ENCODE data around the gene SMPD1.

DNA sequence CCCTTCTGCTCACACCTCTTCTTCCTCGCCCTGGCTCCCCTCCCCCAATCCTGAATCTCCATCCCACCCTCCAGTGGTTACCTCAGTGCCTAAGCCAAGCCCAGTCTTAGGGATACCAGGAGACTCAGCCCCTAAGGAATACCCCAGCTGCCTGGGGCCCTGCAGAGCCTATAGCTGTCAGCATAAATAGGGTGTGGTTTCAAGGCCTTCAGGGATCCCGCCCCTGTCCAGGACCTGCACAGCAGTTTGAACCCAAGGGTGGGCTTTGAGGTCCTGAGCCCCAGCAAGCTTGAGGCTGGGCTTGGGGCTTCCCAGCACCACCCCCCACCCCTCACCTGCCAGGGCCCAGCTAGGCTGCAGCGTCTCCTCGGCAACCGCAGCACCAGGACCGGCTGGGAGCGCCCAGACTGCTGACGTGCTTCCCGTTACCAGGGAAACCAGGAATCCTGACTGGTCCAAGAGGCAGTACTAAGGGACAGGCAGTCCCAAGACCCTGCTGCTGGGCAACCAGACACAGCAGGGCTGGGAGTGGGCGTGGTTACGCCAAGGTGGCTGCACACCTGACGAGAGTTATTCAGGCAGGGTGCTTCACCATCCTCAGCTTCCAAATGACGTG, 14.9 kb downstream of the SMPD1 start:
- TF ChIP-seq ZFX (IDR thresholded peaks at IDR 0.05; ENCODE audit: borderline replicate concordance) = no peak
- TF ChIP-seq, protein P1, sequence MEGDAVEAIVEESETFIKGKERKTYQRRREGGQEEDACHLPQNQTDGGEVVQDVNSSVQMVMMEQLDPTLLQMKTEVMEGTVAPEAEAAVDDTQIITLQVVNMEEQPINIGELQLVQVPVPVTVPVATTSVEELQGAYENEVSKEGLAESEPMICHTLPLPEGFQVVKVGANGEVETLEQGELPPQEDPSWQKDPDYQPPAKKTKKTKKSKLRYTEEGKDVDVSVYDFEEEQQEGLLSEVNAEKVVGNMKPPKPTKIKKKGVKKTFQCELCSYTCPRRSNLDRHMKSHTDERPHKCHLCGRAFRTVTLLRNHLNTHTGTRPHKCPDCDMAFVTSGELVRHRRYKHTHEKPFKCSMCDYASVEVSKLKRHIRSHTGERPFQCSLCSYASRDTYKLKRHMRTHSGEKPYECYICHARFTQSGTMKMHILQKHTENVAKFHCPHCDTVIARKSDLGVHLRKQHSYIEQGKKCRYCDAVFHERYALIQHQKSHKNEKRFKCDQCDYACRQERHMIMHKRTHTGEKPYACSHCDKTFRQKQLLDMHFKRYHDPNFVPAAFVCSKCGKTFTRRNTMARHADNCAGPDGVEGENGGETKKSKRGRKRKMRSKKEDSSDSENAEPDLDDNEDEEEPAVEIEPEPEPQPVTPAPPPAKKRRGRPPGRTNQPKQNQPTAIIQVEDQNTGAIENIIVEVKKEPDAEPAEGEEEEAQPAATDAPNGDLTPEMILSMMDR (IDR thresholded peaks at IDR 0.05) = no peak
